SK-N-SH (cell line): ENCODE results near the gene CRIP3. TPM values are rescaled to one million over a fixed set of nuclear protein-coding genes. Genes with fewer than 3 reads are reported as not detected.

Source experiments
- CTCF ChIA-PET: fragments of 300-600, 350-600 bp; formaldehyde crosslinking; extraction: SDS; loops from one replicate; lab custom pipeline; 2021; lab: Yijun Ruan, JAX
- POLR2A ChIA-PET: fragments of 350-600 bp; sonication (Branson Sonifier 250); formaldehyde crosslinking; extraction: SDS; loops from one replicate; lab custom pipeline; 2020; ENCODE audit warnings: antibody characterized with exemption, inconsistent platforms; lab: Yijun Ruan, JAX
- DNase-seq: peaks from one replicate; pipeline ENCODE4 v3.0.0; 2012
- H2AFZ ChIP-seq: fragments of 200-600 bp; sonication (generic); 2 replicates; pipeline ENCODE4 v1.8.1; 2016; ENCODE audit warnings: antibody characterized with exemption, mild to moderate bottlenecking, low read depth
- H3F3A ChIP-seq: fragments of 200-600 bp; sonication (generic); replicated peaks from 2 replicates; pipeline ENCODE3; 2016; ENCODE audit warnings: antibody characterized with exemption, mild to moderate bottlenecking; ENCODE audit not compliant: insufficient read depth
- H3K27ac ChIP-seq, 2 experiments: fragments of 200-500 bp in 1 of 2; fragments of 200-600 bp in 1 of 2; sonication (Bioruptor generic) in 1 of 2; sonication (generic), shearing (Covaris generic) in 1 of 2; 2 replicates each; pipeline versions ENCODE4 v1.5.1 to v1.6.1; 2014 to 2016; ENCODE audit warnings: low read depth in 2 of 2, inconsistent platforms in 1 of 2, low read length in 1 of 2, mild to moderate bottlenecking in 1 of 2, mixed read lengths in 1 of 2
- H3K27me3 ChIP-seq: fragments of 200-600 bp; sonication (generic), shearing (Covaris generic); 2 replicates; pipeline ENCODE4 v1.6.1; 2016; ENCODE audit warnings: mixed run types; ENCODE audit not compliant: insufficient read depth
- H3K36me3 ChIP-seq, 2 experiments: fragments of 200-500 bp in 1 of 2; fragments of 200-600 bp in 1 of 2; sonication (Bioruptor generic) in 1 of 2; sonication (generic) in 1 of 2; replicated peaks in 1 of 2; 2 replicates each; pipeline versions ENCODE3 to v1.5.1; 2014 to 2016; ENCODE audit warnings: low read length in 1 of 2, mild to moderate bottlenecking in 1 of 2; ENCODE audit not compliant: insufficient read depth in 2 of 2, control insufficient read depth in 1 of 2
- H3K4me1 ChIP-seq, 2 experiments: fragments of 200-500 bp in 1 of 2; fragments of 200-600 bp in 1 of 2; sonication (Bioruptor generic) in 1 of 2; sonication (generic), shearing (Covaris generic) in 1 of 2; 2 replicates each; pipeline versions ENCODE4 v1.5.1 to v1.6.1; 2014 to 2016; ENCODE audit warnings: low read depth in 1 of 2, low read length in 1 of 2, mixed run types in 1 of 2; ENCODE audit not compliant: insufficient read depth in 2 of 2, control insufficient read depth in 1 of 2
- H3K4me2 ChIP-seq: fragments of 200-600 bp; sonication (generic), shearing (Covaris generic); 2 replicates; pipeline ENCODE4 v1.6.1; 2017; ENCODE audit warnings: mixed run types
- H3K4me3 ChIP-seq, 2 experiments: fragments of 200-500 bp in 1 of 2; fragments of 200-600 bp in 1 of 2; sonication (Bioruptor generic) in 1 of 2; sonication (generic), shearing (Covaris generic) in 1 of 2; 2 replicates each; pipeline versions ENCODE4 v1.5.1 to v1.8.1; 2014 to 2016; ENCODE audit warnings: low read depth in 2 of 2, inconsistent platforms in 1 of 2, low read length in 1 of 2, mild to moderate bottlenecking in 1 of 2, mixed read lengths in 1 of 2, moderate library complexity in 1 of 2
- H3K79me2 ChIP-seq: fragments of 200-600 bp; sonication (generic); 2 replicates; pipeline ENCODE4 v1.8.1; 2017; ENCODE audit warnings: mild to moderate bottlenecking; ENCODE audit not compliant: insufficient read depth
- H3K9ac ChIP-seq: fragments of 200-600 bp; sonication (generic); 2 replicates; pipeline ENCODE4 v1.6.1; 2017; ENCODE audit warnings: mixed run types
- H3K9me2 ChIP-seq: fragments of 200-600 bp; sonication (generic); 2 replicates; pipeline ENCODE4 v1.6.1; 2017; ENCODE audit warnings: mixed run types
- H3K9me3 ChIP-seq: fragments of 200-600 bp; sonication (generic); 2 replicates; pipeline ENCODE4 v1.6.1; 2017; ENCODE audit warnings: mixed run types, mild to moderate bottlenecking, moderate library complexity
- H4K20me1 ChIP-seq: fragments of 200-600 bp; sonication (generic); 2 replicates; pipeline ENCODE4 v1.6.1; 2017; ENCODE audit warnings: mild to moderate bottlenecking, mixed run types; ENCODE audit not compliant: insufficient read depth
- CHD2 ChIP-seq: fragments of 150-350 bp; IDR thresholded peaks from 2 replicates; pipeline ENCODE4 v1.6.1; 2018; ENCODE audit warnings: low read length; ENCODE audit not compliant: partially characterized antibody
- EZH2phosphoT487 ChIP-seq: fragments of 200-600 bp; sonication (generic); IDR thresholded peaks from 2 replicates; pipeline ENCODE4 v1.6.1; 2017; ENCODE audit warnings: low read depth, mixed run types, mild to moderate bottlenecking, antibody characterized with exemption, moderate library complexity, borderline replicate concordance
- FOXJ3 ChIP-seq: sonication (generic); formaldehyde crosslinking; IDR thresholded peaks from 2 replicates; pipeline ENCODE4 v1.5.1; 2020; ENCODE audit warnings: mild to moderate bottlenecking, missing genetic modification reagents
- FOXM1 ChIP-seq: IDR thresholded peaks from 2 replicates; pipeline ENCODE4 v1.4.0; 2012; ENCODE audit warnings: low read depth, mild to moderate bottlenecking
- GABPA ChIP-seq: IDR thresholded peaks from 2 replicates; pipeline ENCODE4 v1.4.0; 2012; ENCODE audit warnings: low read depth, mild to moderate bottlenecking
- JUND ChIP-seq: IDR thresholded peaks from 2 replicates; pipeline ENCODE4 v1.4.0; 2012
- MAX ChIP-seq: IDR thresholded peaks from 2 replicates; pipeline ENCODE4 v1.4.0; 2012; ENCODE audit warnings: low read depth
- MXI1 ChIP-seq: IDR thresholded peaks from 2 replicates; pipeline ENCODE4 v1.6.1; 2012; ENCODE audit warnings: mild to moderate bottlenecking, low read depth, low read length, improper control_type of control experiment
- NFIC ChIP-seq: IDR thresholded peaks from 2 replicates; pipeline ENCODE4 v1.4.0; 2012; ENCODE audit warnings: borderline replicate concordance
- NRF1 ChIP-seq: IDR thresholded peaks from 2 replicates; pipeline ENCODE4 v1.6.1; 2012; ENCODE audit warnings: low read depth, mild to moderate bottlenecking, low read length
- RCOR1 ChIP-seq: fragments of 150-350 bp; IDR thresholded peaks from 2 replicates; pipeline ENCODE4 v1.6.1; 2017; ENCODE audit warnings: antibody characterized with exemption, low read length
- REST ChIP-seq: IDR thresholded peaks from 2 replicates; pipeline ENCODE4 v1.6.1; 2012; ENCODE audit warnings: mild to moderate bottlenecking, low read depth, low read length, moderate library complexity
- RFX5 ChIP-seq: IDR thresholded peaks from 2 replicates; pipeline ENCODE4 v1.6.1; 2012; ENCODE audit warnings: mild to moderate bottlenecking, improper control_type of control experiment, low read length
- RXRA ChIP-seq: IDR thresholded peaks from 2 replicates; pipeline ENCODE4 v1.4.0; 2012; ENCODE audit warnings: low read depth, mild to moderate bottlenecking, borderline replicate concordance
- SMC3 ChIP-seq: IDR thresholded peaks from 2 replicates; pipeline ENCODE4 v1.6.1; 2012; ENCODE audit warnings: low read depth, low read length, improper control_type of control experiment
- TCF12 ChIP-seq: IDR thresholded peaks from 2 replicates; pipeline ENCODE4 v1.4.0; 2012
- TEAD4 ChIP-seq: IDR thresholded peaks from 2 replicates; pipeline ENCODE4 v1.4.0; 2012; ENCODE audit warnings: mild to moderate bottlenecking, borderline replicate concordance; ENCODE audit not compliant: insufficient read depth
- USF2 ChIP-seq: fragments of 150-350 bp; IDR thresholded peaks from 2 replicates; pipeline ENCODE4 v1.6.1; 2017; ENCODE audit warnings: antibody characterized with exemption, low read length, low read depth, borderline replicate concordance
- YY1 ChIP-seq: IDR thresholded peaks from 2 replicates; pipeline ENCODE4 v1.4.0; 2012; ENCODE audit warnings: low read depth, mild to moderate bottlenecking
- ZBTB33 ChIP-seq: IDR thresholded peaks from 2 replicates; pipeline ENCODE4 v1.4.0; 2012; ENCODE audit warnings: low read depth, borderline replicate concordance
- WGBS: methylation state at CpG from one replicate; pipeline ENCODE4 v1.1.6; 2017; ENCODE audit warnings: low lambda C conversion rate; 5-methylcytosine and 5-hydroxymethylcytosine counted together
- polyA plus RNA-seq, 3 experiments: library from polyadenylated mRNA; depleted of rRNA; stranded (reverse); fragments of >200 nt; gene quantifications; 2 replicates each; pipeline ENCODE4 v1.2.3, GENCODE V29; 2012

CRIP3 gene
- polyA plus RNA-seq, 1 of the 3 experiments (the other 2 are of a cell fraction) = not detected

GRCh38 chr6:43257367-43258145 is 51.1 kb downstream of the CRIP3 start:
- no peak overlapping the region for H3K4me2 ChIP-seq
- H3K36me3 ChIP-seq = no peaks in the 10 kb centered on the region
- H3K4me3 ChIP-seq = no peak overlapping the region
- H3K9me2 ChIP-seq = no peaks in the 10 kb centered on the region
- H4K20me1 ChIP-seq = no peaks in the 10 kb centered on the region
- H3K27ac ChIP-seq = no peak overlapping the region
- no peaks in the 10 kb centered on the region for H3K4me1 ChIP-seq
- no peaks in the 10 kb centered on the region for H3K27me3 ChIP-seq
- CTCF ChIA-PET = interaction anchor here (1.5 kb wide), 1 partner anchor 29 kb away, joined by 5 read pairs; the partner anchor contains the start of gene DNPH1
- H3K9ac ChIP-seq = no peak overlapping the region
- WGBS = 96% methylated on average over 8 of the region's 12 CpGs
- no peak overlapping the region for H2AFZ ChIP-seq
- no peaks in the 10 kb centered on the region for H3K9me3 ChIP-seq
- H3F3A ChIP-seq = no peaks in the 10 kb centered on the region
- no peaks in the 10 kb centered on the region for H3K79me2 ChIP-seq
- no peak for TF ChIP-seq RFX5
- TF ChIP-seq NFIC = no peak
- no peak for TF ChIP-seq RCOR1
- TF ChIP-seq USF2 = no peak
- TF ChIP-seq RXRA = no peak
- TF ChIP-seq EZH2phosphoT487 = no peak
- no peak for TF ChIP-seq FOXM1
- TF ChIP-seq FOXJ3 (CRISPR knock-in tag) = no peak
- no peak for TF ChIP-seq MXI1
- no peak for TF ChIP-seq CHD2
- no peak for TF ChIP-seq SMC3
- TF ChIP-seq MAX = no peak
- no peak for TF ChIP-seq NRF1
- no peak for TF ChIP-seq GABPA
- TF ChIP-seq JUND = no peak
- TF ChIP-seq ZBTB33 = no peak
- TF ChIP-seq TEAD4 = no peak
- TF ChIP-seq REST = no peak
- no peak for TF ChIP-seq YY1
- no peak for TF ChIP-seq TCF12
- DNase-seq = no peak
- POLR2A ChIA-PET = no interaction called here
